ENCODE measurements around the gene DEFB113. TPM values are rescaled to one million over a fixed set of nuclear protein-coding genes. Genes with fewer than 3 reads are reported as not detected.

Gene DEFB113
- total RNA-seq: not detected in 2 replicates

GRCh38 chr6:49969605-49970004 lies at the start of gene DEFB113:
Gene DEFB113 (minus strand): TSS chr6:49969625. CDS start chr6:49969625, 0 bp downstream.

DNA sequence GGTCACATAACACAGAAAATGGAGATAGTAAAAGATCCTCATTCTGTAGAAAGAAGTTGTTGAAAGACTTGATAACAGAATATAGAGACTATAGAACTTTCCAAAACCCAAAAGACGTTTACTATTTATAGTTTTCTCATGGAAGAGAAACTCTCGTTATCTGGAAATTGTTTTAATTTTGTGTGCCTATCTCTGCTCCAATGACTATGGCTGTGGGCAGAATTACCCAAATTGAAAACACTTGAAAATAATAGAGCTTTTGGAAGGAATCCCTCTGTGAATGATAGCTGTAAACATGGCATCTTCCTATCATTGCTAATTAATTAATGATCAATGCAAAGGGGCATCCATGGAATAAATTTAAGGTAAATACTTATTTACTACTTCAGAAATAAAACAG lies 5.4 kb downstream of the DEFB113 start, which contains the start of gene DEFB114:
TSS of gene DEFB114 (minus strand) at position 101 of the 400 bp plus-strand sequence. CDS start at position 42, 59 bp downstream.

Other genes starting within 250 kb of the DEFB113 start
- gene CRISP3, start 225.2 kb downstream of the DEFB113 start, total RNA-seq: not detected in 2 replicates
- not detected in 2 replicates for gene PGK2, start 182.3 kb downstream of the DEFB113 start, total RNA-seq
- gene CRISP1, start 103.1 kb downstream of the DEFB113 start, total RNA-seq: not detected in 2 replicates
- gene DEFB114, start 5.5 kb downstream of the DEFB113 start, total RNA-seq: not detected in 2 replicates
- not detected in 2 replicates for gene DEFB110, start 52.4 kb upstream of the DEFB113 start, total RNA-seq
- not detected in 2 replicates for gene DEFB112, start 80.3 kb upstream of the DEFB113 start, total RNA-seq

Measured in smooth muscle cell of trachea (primary cell).